ENCODE results near the gene CTXND2.
"Not testable (repeated sequence)": the region's sequence is repeated elsewhere in the genome, so short reads cannot be mapped to it uniquely, and the experiment has no call there.

CTXND2 gene

DNA sequence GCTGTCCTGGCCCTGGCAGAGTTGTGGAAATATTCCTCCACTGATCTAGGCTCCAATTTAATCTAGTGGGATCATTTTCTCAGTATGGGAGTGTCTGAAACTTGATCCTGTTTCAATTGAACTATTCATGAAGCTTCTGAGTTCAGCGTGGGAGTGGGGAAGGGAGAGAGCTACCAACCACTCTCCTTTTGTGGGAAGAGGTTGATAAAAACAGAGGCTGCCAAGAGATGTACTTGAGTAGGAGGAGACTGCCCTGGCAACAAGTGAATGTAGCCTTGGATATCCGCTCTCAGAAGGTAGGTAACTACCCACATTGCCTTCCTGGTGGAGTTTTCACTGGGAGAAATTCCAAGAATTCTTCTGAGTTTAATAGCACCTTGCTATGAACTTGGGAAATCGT, at the start of gene CTXND2:
Gene CTXND2 (plus strand): TSS at position 119 of the 400 bp plus-strand sequence. CDS start 25,179 bp downstream, outside the sequence.
- TF ChIP-seq CTCF (IDR thresholded peaks at IDR 0.05; ENCODE audit: low read depth, low read length), result no peak
- H3K4me3 ChIP-seq (ENCODE audit: low read depth, low read length), result no peak within 1 kb of the TSS

DNA sequence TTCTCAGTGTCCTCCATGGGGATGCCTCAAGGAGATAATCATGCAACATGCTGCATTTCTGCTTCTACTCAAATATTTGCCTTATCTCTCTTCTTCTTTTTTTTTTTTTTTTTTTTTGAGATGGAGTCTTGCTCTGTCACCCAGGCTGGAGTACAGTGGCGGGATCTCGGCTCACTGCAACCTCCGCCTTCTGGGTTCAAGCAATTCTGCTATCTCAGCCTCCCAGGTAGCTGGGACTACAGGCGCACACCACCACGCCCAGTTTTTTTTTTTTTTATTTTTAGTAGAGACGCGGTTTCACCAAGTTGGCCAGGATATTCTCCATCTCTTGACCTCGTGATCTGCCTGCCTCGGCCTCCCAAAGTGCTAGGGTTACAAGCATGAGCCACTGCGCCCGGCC, 46.1 kb upstream of the CTXND2 start:
- not testable (repeated sequence) for H3K4me3 ChIP-seq (ENCODE audit: low read depth, low read length)

DNA sequence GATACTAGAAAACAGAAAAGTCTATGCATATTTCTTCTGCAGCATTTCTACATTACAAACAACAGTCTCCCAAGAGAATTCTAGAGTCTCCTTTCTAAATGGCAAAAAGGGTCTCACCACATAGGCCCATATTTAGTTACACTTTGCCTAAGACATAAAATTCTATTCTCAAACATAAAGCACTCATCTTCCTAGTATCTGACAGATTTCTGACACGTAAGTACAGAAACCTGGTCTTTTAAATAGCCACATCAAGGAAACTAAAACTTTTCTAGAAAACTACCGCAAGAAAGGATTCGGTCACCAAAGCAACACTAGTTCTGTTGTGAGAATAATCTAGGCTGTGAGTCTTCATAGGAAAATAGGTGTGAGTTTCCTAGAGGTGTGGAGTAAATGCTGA, 45.3 kb upstream of the CTXND2 start:
- H3K4me3 ChIP-seq (ENCODE audit: low read depth, low read length), result no peak overlapping the region
- no peak for TF ChIP-seq CTCF (IDR thresholded peaks at IDR 0.05; ENCODE audit: low read depth, low read length)

- TF ChIP-seq CTCF (IDR thresholded peaks at IDR 0.05; ENCODE audit: low read depth, low read length), result no peak
- H3K4me3 ChIP-seq (ENCODE audit: low read depth, low read length), result no peak overlapping the region
Measured at GRCh38 chr1:150842343-150842742, 44.6 kb upstream of the CTXND2 start.

- TF ChIP-seq CTCF (IDR thresholded peaks at IDR 0.05; ENCODE audit: low read depth, low read length), result no peak
- no peak overlapping the region for H3K4me3 ChIP-seq (ENCODE audit: low read depth, low read length)
Measured at GRCh38 chr1:150842964-150843363, 44.0 kb upstream of the CTXND2 start.

GRCh38 chr1:150843474-150843873, 43.5 kb upstream of the CTXND2 start:
- no peak overlapping the region for H3K4me3 ChIP-seq (ENCODE audit: low read depth, low read length)
- no peak for TF ChIP-seq CTCF (IDR thresholded peaks at IDR 0.05; ENCODE audit: low read depth, low read length)

DNA sequence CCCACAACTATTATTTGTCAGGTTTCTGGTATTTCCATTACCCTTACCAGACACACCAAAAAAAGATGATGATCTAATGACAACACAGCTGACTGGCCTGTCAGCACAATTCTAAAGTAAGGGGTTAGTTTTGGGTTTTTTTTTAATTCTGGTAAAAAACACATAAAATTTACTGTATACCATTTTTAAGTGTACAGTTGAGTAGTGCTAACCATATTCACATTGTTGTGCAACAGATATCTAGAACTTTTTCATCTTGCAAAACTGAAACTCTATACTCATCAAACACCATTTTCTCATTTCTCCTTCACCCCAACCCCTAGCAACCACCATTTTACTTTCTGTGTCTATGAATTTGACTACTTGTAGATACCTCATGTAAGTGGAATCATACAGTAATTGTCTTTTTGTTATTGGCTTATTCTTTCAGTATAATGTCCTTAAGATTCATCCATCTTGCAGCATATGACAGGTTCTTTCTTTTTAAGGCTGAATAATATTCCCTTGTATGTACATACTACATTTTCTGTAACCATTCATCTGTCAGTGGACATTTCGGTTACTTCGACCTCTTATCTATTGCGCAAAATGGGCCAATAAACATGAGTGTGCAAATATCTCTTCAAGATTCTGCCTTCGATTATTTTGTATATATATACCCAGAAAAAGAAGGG, 40.3 kb upstream of the CTXND2 start:
- no peak overlapping the region for H3K4me3 ChIP-seq (ENCODE audit: low read depth, low read length)
- TF ChIP-seq CTCF (IDR thresholded peaks at IDR 0.05; ENCODE audit: low read depth, low read length), result no peak

DNA sequence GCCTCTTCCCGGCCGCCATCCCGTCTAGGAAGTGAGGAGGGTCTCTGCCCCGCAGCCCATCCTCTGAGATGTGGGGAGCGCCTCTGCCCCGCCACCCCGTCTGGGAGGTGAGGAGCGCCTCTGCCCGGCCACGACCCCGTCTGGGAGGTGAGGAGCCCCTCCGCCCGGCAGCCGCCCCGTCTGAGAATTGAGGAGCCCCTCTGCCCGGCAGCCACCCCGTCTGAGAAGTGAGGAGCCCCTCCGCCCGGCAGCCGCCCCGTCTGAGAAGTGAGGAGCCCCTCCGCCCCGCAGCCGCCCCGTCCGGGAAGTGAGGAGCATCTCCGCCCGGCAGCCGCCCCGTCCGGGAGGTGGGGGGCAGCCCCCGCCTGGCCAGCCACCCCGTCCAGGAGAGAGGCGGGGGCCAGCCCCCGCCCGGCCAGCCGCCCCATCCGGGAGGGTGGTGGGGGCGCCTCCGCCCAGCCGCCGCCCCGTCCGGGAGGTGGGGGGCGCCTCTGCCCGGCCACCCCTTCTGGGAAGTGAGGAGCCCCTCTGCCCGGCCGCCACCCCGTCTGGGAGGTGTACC, 36.1 kb upstream of the CTXND2 start:
- H3K4me3 ChIP-seq (ENCODE audit: low read depth, low read length), result not testable (repeated sequence)

DNA sequence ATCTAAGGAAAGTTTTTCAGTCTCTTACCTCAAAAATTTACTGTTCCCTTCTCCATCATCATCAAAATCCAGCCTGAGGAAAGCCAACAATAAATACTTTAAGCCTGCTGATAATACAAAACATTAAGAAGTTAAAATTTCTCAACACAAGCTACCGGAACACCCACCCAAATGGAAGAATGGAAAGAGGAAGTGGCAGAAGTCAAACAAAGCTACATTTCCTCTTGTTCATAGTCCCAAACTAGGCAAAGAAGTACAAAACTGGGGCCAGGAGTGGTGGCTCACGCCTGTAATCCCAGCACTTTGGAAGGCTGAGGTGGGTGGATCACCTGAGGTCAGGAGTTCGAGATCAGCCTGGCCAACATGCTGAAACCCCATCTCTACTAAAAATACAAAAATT, 34.2 kb upstream of the CTXND2 start:
- not testable (repeated sequence) for H3K4me3 ChIP-seq (ENCODE audit: low read depth, low read length)

Data from WI38 (cell line).